Adrenal gland (tissue), 5 donors: ENCODE measurements around the gene TP53I13.

Experiments used
- POLR2A ChIP-seq, 2 donors: fragments of 450-650 bp; IDR thresholded peaks; one replicate each; pipeline ENCODE4 v1.6.1; 2017; ENCODE audit warnings: antibody characterized with exemption in 2 of 2, mild to moderate bottlenecking in 2 of 2, moderate library complexity in 1 of 2
- TF ChIP-seq, protein P1 (sequence below), 6 experiments: fragments of 450-650 bp in 4 of 6; fragments of 200-600 bp in 2 of 6; sonication (generic) in 1 of 6; IDR thresholded peaks; 1 replicate in 5 of 6; 2 replicates in 1 of 6; pipeline versions ENCODE4 v1.5.1 to v1.8.0; 2016 to 2021; ENCODE audit warnings: antibody characterized with exemption in 6 of 6, mild to moderate bottlenecking in 2 of 6, moderate library complexity in 1 of 6
- donor health status: DM: no; HTN: no; CAD: no.

DNA sequence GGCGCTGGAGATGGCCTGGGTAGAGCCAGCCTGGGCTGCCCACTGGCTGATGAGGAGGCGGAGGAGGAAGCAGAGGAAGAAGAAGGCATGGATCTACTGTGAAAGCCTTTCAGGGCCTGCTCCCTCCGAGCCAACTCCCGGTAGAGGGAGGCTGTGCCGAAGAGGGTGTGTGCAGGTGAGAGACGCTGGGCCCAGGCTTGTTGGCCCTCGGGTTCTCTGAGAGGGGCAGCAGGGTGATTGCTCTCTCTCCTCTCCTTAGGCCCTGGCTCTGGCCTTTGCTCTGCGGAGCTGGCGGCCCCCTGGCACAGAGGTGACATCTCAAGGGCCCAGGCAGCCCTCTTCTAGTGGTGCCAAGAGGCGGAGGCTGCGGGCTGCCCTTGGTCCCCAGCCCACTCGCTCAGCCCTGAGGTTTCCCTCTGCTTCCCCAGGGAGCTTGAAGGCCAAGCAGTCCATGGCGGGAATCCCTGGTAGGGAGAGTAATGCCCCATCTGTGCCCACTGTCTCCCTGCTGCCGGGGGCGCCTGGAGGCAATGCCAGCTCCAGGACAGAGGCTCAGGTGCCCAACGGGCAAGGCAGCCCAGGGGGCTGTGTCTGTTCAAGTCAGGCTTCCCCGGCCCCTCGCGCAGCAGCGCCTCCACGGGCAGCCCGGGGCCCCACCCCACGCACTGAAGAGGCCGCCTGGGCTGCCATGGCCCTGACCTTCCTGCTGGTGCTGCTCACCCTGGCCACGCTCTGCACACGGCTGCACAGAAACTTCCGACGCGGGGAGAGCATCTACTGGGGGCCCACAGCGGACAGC lies 3.6 kb downstream of the TP53I13 start:
- TF ChIP-seq, protein P1, sequence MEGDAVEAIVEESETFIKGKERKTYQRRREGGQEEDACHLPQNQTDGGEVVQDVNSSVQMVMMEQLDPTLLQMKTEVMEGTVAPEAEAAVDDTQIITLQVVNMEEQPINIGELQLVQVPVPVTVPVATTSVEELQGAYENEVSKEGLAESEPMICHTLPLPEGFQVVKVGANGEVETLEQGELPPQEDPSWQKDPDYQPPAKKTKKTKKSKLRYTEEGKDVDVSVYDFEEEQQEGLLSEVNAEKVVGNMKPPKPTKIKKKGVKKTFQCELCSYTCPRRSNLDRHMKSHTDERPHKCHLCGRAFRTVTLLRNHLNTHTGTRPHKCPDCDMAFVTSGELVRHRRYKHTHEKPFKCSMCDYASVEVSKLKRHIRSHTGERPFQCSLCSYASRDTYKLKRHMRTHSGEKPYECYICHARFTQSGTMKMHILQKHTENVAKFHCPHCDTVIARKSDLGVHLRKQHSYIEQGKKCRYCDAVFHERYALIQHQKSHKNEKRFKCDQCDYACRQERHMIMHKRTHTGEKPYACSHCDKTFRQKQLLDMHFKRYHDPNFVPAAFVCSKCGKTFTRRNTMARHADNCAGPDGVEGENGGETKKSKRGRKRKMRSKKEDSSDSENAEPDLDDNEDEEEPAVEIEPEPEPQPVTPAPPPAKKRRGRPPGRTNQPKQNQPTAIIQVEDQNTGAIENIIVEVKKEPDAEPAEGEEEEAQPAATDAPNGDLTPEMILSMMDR (IDR thresholded peaks at IDR 0.05) = no peak
- TF ChIP-seq POLR2A (IDR thresholded peaks at IDR 0.05) = no peak
